Measurements from ENCODE around the gene CTXND1. TPM values are rescaled to one million over a fixed set of nuclear protein-coding genes. Genes with fewer than 3 reads are reported as not detected.

The CTXND1 gene
- total RNA-seq, 3 donors from 2014 or later (not counting 1 experiment from before 2014, with no cell fraction given) = not detected

- WGBS (ENCODE audit: insufficient coverage) = 92% methylated on average over 7 of the region's 8 CpGs
- Histone ChIP-seq H3K36me3 (ENCODE audit: control insufficient read depth, insufficient read depth, low read length) (no peaks in the 10 kb centered on the region), H3K27me3 (ENCODE audit: control insufficient read depth, insufficient read depth, low read length) (no peaks in the 10 kb centered on the region), H3K4me3 (ENCODE audit: low read length) (no peak overlapping the region), H3K4me1 (ENCODE audit: control insufficient read depth, insufficient read depth, low read length) (no peaks in the 10 kb centered on the region), H3K27ac (ENCODE audit: low read length) (no peak overlapping the region), H3K9me3 (ENCODE audit: control insufficient read depth, insufficient read depth, low read length) (no peaks in the 10 kb centered on the region)
- H3K4me1 Mint-ChIP-seq = no peaks in the 10 kb centered on the region
- no peak for TF ChIP-seq CTCF (IDR thresholded peaks at IDR 0.05)
- no peaks in the 10 kb centered on the region for H3K27me3 Mint-ChIP-seq (ENCODE audit: low read depth in 2 of 2)
- ATAC-seq = no peak
- H3K27ac Mint-ChIP-seq = no peak overlapping the region
- no peak overlapping the region for H3K4me3 Mint-ChIP-seq
- intact Hi-C loops (cut with micrococcal nuclease) = no loop called here
- H3K9me3 Mint-ChIP-seq = no peaks in the 10 kb centered on the region
- no peak for DNase-seq
- H3K36me3 Mint-ChIP-seq = no peaks in the 10 kb centered on the region
Observed at GRCh38 chr15:80191897-80192595, 60.0 kb downstream of the CTXND1 start.

- no peaks in the 10 kb centered on the region for H3K9me3 Mint-ChIP-seq
- DNase-seq (no peak), ATAC-seq (no peak)
- no peak overlapping the region for H3K27ac Mint-ChIP-seq
- no peaks in the 10 kb centered on the region for H3K9me3 ChIP-seq (ENCODE audit: control insufficient read depth, insufficient read depth, low read length)
- H3K4me3 Mint-ChIP-seq = no peak overlapping the region
- H3K27ac ChIP-seq (ENCODE audit: low read length) = no peak overlapping the region
- no peak overlapping the region for H3K4me3 ChIP-seq (ENCODE audit: low read length)
- H3K4me1 Mint-ChIP-seq = no peaks in the 10 kb centered on the region
- intact Hi-C loops (cut with micrococcal nuclease) = no loop called here
- H3K36me3 ChIP-seq (ENCODE audit: control insufficient read depth, insufficient read depth, low read length) = no peaks in the 10 kb centered on the region
- no peak for TF ChIP-seq CTCF (IDR thresholded peaks at IDR 0.05)
- H3K27me3 Mint-ChIP-seq (ENCODE audit: low read depth in 2 of 2) = no peaks in the 10 kb centered on the region
- H3K27me3 ChIP-seq (ENCODE audit: control insufficient read depth, insufficient read depth, low read length) = no peaks in the 10 kb centered on the region
- no peaks in the 10 kb centered on the region for H3K4me1 ChIP-seq (ENCODE audit: control insufficient read depth, insufficient read depth, low read length)
- WGBS (ENCODE audit: insufficient coverage) = no CpG with 5 or more reads among the region's 2 CpGs
- no peaks in the 10 kb centered on the region for H3K36me3 Mint-ChIP-seq
Observed at GRCh38 chr15:80191198-80191597, 60.8 kb downstream of the CTXND1 start.

GRCh38 chr15:80188251-80188650, 63.8 kb downstream of the CTXND1 start:
- no peaks in the 10 kb centered on the region for H3K9me3 Mint-ChIP-seq
- ATAC-seq = no peak
- H3K27ac ChIP-seq (ENCODE audit: low read length) = no peak overlapping the region
- intact Hi-C loops (cut with micrococcal nuclease) = no loop called here
- TF ChIP-seq CTCF (IDR thresholded peaks at IDR 0.05) = no peak
- no peak overlapping the region for H3K4me3 ChIP-seq (ENCODE audit: low read length)
- no peaks in the 10 kb centered on the region for H3K27me3 ChIP-seq (ENCODE audit: control insufficient read depth, insufficient read depth, low read length)
- H3K4me3 Mint-ChIP-seq = no peak overlapping the region
- H3K4me1 Mint-ChIP-seq = no peaks in the 10 kb centered on the region
- WGBS (ENCODE audit: insufficient coverage) = 87% methylated on average over 2 of the region's 2 CpGs
- H3K4me1 ChIP-seq (ENCODE audit: control insufficient read depth, insufficient read depth, low read length) = no peaks in the 10 kb centered on the region
- no peak overlapping the region for H3K27ac Mint-ChIP-seq
- no peaks in the 10 kb centered on the region for H3K27me3 Mint-ChIP-seq (ENCODE audit: low read depth in 2 of 2)
- no peak for DNase-seq
- H3K36me3 Mint-ChIP-seq = no peaks in the 10 kb centered on the region
- H3K36me3 ChIP-seq (ENCODE audit: control insufficient read depth, insufficient read depth, low read length) = no peaks in the 10 kb centered on the region
- no peaks in the 10 kb centered on the region for H3K9me3 ChIP-seq (ENCODE audit: control insufficient read depth, insufficient read depth, low read length)

- WGBS (ENCODE audit: insufficient coverage) = 100% methylated on average over 1 of the region's 1 CpG
- DNase-seq (no peak), ATAC-seq (no peak)
- Mint-ChIP-seq H3K27me3 (ENCODE audit: low read depth in 2 of 2) (no peaks in the 10 kb centered on the region), H3K4me3 (no peak overlapping the region), H3K4me1 (no peaks in the 10 kb centered on the region), H3K9me3 (no peaks in the 10 kb centered on the region), H3K27ac (no peak overlapping the region), H3K36me3 (no peaks in the 10 kb centered on the region)
- Histone ChIP-seq H3K9me3 (ENCODE audit: control insufficient read depth, insufficient read depth, low read length) (no peaks in the 10 kb centered on the region), H3K4me1 (ENCODE audit: control insufficient read depth, insufficient read depth, low read length) (no peaks in the 10 kb centered on the region), H3K27me3 (ENCODE audit: control insufficient read depth, insufficient read depth, low read length) (no peaks in the 10 kb centered on the region), H3K36me3 (ENCODE audit: control insufficient read depth, insufficient read depth, low read length) (no peaks in the 10 kb centered on the region), H3K4me3 (ENCODE audit: low read length) (no peak overlapping the region), H3K27ac (ENCODE audit: low read length) (no peak overlapping the region)
- intact Hi-C loops (cut with micrococcal nuclease) = no loop called here
- no peak for TF ChIP-seq CTCF (IDR thresholded peaks at IDR 0.05)
Observed at GRCh38 chr15:80186597-80186996, 65.4 kb downstream of the CTXND1 start.
